Pancreas (tissue), 10 donors: ENCODE results near the gene GDPD4. TPM values are rescaled to one million over a fixed set of nuclear protein-coding genes. Genes with fewer than 3 reads are reported as not detected.

Experiments
- ATAC-seq, 4 donors: fragments of 200-7000 bp; cut with Tn5 transposase; one replicate each; pipeline versions ENCODE4 v1.8.0 to v1.9.1; 2020; ENCODE audit warnings: mild to moderate bottlenecking in 4 of 4, moderate library complexity in 4 of 4
- DNase-seq, 6 donors: peaks; one replicate each; pipeline ENCODE4 v3.0.0-alpha.2; 2020
- FAIRE-seq: peaks from 2 replicates; lab custom pipeline; 2012; peaks lifted over from hg19 to GRCh38; lab: Jason Lieb, UNC
- H3K27ac ChIP-seq, 4 donors: fragments of 200-600 bp; sonication (generic); 1 replicate in 3 of 4; 2 replicates in 1 of 4; pipeline versions ENCODE4 v1.5.0 to v1.8.0; 2020
- H3K27me3 ChIP-seq, 4 donors: fragments of 200-600 bp; one replicate each; pipeline ENCODE4 v1.8.0; 2021
- H3K36me3 ChIP-seq, 3 donors: fragments of 200-600 bp; sonication (generic) in 1 of 3; one replicate each; pipeline versions ENCODE4 v1.5.0 to v1.8.0; 2020 to 2021
- H3K4me1 ChIP-seq, 3 donors: fragments of 200-600 bp; one replicate each; pipeline ENCODE4 v1.8.0; 2021
- H3K4me3 ChIP-seq, 4 donors: fragments of 200-600 bp; sonication (generic) in 2 of 4; one replicate each; pipeline versions ENCODE4 v1.5.0 to v1.8.0; 2020 to 2021
- H3K9me3 ChIP-seq, 4 donors: fragments of 200-600 bp; one replicate each; pipeline ENCODE4 v1.8.0; 2021
- WGBS, 2 donors: extraction: QIAGEN DNeasy Blood & Tissue Kit; methylation state at CpG; one replicate each; pipeline ENCODE4 v1.1.7; 2013; 5-methylcytosine and 5-hydroxymethylcytosine counted together
- intact Hi-C, 3 donors: fragments of 100-400 bp; cut with DNase I; formaldehyde crosslinking; loops; one replicate each; pipeline versions ENCODE4 v1.11.1 to v1.14.2; 2022
- polyA plus RNA-seq, 2 donors: library from polyadenylated mRNA; stranded (reverse); fragments of 200-250 nt; gene quantifications; one replicate each; pipeline ENCODE4 v1.2.3, GENCODE V29; 2013
- total RNA-seq, 6 donors: library from RNA; stranded (reverse); fragmentation: NEBNext Ultra II Directional in 4 of 6; extraction: Animal tissue kit (Norgen Biotek cat#: 25700) in 4 of 6; gene quantifications; one replicate each; pipeline versions ENCODE4 v1.2.1 to v1.2.4, GENCODE V29; 2021 to 2023
- TF ChIP-seq, protein P1 (sequence below), 4 donors: fragments of 200-600 bp; sonication (generic) in 3 of 4; IDR thresholded peaks; one replicate each; pipeline versions ENCODE4 v1.5.0 to v1.8.0; 2021; ENCODE audit warnings: antibody characterized with exemption in 4 of 4
- donor health status: healthy with polysubstance abuse.
- donor health status: DM: no; HTN: no; CAD: no; lungs with moderate emphysema.
- donor health status: DM: no; HTN: no; CAD: no.
- donor health status: control.
- donor health status: control.
- donor health status: Bipolar disorder and iron deficiency.
- donor health status: DM: yes; HTN: yes; CAD: no.
- donor health status: DM: no; HTN: no; CAD: no.
- donor health status: DM: no; HTN: no; CAD: no.
- donor health status: DM: yes; HTN: yes; CAD: no.

GDPD4 gene
- total and polyA plus RNA-seq, 8 donors: not detected

DNA sequence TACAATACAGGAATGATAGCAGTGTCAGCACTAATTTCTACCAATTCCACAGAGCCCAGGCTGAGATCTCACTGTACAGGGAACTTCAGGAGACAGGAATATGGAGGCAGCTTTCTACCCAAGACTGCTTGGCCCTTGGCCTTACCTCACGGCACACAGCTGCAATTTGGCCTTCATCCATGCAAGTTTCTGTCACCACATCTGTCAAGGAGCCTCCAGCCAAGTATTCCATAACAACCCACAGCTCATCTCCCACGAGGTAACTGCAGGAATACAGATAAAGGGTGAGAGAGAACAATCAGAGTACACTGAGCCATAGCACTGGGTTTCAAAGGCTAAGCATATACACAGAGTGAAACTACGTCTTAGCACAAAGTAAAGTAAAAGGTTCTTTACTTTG is 39.0 kb upstream of the GDPD4 start:
- ATAC-seq (no peak), DNase-seq (no peak), FAIRE-seq (no peak)
- no peak overlapping the region for H3K27ac ChIP-seq
- peaks cover 0 to 17% (median 0%) of the 10 kb centered on the region in 3 donors for H3K36me3 ChIP-seq
- H3K9me3 ChIP-seq: no peaks in the 10 kb centered on the region
- H3K4me1 ChIP-seq: no peaks in the 10 kb centered on the region
- H3K27me3 ChIP-seq: no peaks in the 10 kb centered on the region
- H3K4me3 ChIP-seq: no peak overlapping the region
- 74 to 89% methylated on average over 3 of the region's 3 CpGs for WGBS, 2 donors
- intact Hi-C loops: no loop called here
- TF ChIP-seq, protein P1, sequence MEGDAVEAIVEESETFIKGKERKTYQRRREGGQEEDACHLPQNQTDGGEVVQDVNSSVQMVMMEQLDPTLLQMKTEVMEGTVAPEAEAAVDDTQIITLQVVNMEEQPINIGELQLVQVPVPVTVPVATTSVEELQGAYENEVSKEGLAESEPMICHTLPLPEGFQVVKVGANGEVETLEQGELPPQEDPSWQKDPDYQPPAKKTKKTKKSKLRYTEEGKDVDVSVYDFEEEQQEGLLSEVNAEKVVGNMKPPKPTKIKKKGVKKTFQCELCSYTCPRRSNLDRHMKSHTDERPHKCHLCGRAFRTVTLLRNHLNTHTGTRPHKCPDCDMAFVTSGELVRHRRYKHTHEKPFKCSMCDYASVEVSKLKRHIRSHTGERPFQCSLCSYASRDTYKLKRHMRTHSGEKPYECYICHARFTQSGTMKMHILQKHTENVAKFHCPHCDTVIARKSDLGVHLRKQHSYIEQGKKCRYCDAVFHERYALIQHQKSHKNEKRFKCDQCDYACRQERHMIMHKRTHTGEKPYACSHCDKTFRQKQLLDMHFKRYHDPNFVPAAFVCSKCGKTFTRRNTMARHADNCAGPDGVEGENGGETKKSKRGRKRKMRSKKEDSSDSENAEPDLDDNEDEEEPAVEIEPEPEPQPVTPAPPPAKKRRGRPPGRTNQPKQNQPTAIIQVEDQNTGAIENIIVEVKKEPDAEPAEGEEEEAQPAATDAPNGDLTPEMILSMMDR (IDR thresholded peaks at IDR 0.05): no peak

DNA sequence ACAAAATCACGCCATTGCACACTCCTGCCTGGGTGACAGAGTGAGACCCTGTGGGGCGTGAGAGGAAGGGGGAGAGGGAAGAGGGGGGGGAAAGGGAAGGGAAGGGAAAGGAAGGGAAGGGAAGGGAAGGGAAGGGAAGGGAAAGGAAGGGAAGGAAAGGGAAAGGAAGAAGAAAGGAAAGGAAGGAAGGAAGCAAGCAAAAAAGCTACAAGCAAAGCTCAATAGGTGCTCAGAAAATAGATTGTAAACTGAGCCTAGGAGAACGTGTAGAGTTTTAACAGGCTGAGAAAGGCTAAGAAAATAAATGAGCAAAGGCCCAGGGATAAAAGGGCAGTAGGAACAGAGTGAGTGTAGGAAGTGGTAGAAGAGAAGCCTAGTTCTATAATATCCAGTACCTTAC is 30.8 kb upstream of the GDPD4 start:
- no peak overlapping the region for H3K4me3 ChIP-seq
- H3K27ac ChIP-seq: no peak overlapping the region
- WGBS, 2 donors: 98 to 99% methylated on average over 2 to 3 of the region's 3 CpGs
- no peak for FAIRE-seq
- no peaks in the 10 kb centered on the region for H3K4me1 ChIP-seq
- peaks cover 0 to 12% (median 0%) of the 10 kb centered on the region in 3 donors for H3K36me3 ChIP-seq
- ATAC-seq: no peak
- TF ChIP-seq, protein P1 (IDR thresholded peaks at IDR 0.05): no peak
- H3K9me3 ChIP-seq: no peaks in the 10 kb centered on the region
- no peak for DNase-seq
- intact Hi-C loops: no loop called here
- H3K27me3 ChIP-seq: no peaks in the 10 kb centered on the region

DNA sequence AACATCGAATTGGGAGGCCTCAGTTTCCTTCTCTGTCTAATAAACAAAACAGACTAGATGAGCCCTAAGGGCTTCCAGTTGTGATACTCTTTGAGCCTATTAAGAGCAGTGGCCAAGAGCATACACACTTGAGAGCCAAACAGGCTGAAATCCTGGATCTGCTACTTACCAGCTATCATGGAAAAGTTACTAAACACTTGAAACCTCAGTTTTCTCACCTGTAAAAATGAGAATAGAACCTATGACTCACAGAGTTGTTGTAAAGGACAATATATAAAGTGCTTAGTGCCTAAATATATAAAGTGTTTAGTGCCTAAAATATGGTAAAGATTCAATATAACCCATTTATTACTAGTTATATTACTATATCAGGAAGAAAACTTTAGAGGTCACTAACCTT is 23.7 kb upstream of the GDPD4 start:
- TF ChIP-seq, protein P1 (IDR thresholded peaks at IDR 0.05): no peak
- FAIRE-seq: no peak

DNA sequence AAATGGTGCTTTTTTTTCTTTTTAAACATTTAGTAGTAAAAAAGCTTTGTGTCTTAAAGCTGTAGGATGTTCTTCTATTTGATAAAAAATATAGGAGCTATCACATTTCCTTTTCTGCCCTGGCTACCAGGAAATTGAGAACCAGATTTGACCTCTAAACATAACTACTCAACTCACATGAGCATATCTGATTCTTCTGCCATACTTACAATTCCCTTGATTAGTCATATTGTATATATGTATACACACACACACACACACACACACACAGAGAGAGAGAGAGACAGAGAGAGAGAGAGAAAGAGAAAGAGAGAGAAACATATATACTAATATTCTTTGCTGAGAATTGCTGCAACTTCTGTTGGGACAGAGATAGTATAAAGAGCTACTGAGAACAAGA is 23.0 kb upstream of the GDPD4 start:
- no peaks in the 10 kb centered on the region for H3K9me3 ChIP-seq
- no peak overlapping the region for H3K27ac ChIP-seq
- H3K36me3 ChIP-seq: peaks cover 0 to 5% (median 0%) of the 10 kb centered on the region in 3 donors
- intact Hi-C loops: no loop called here
- H3K4me3 ChIP-seq: no peak overlapping the region
- no peaks in the 10 kb centered on the region for H3K27me3 ChIP-seq
- DNase-seq (no peak), ATAC-seq (no peak), FAIRE-seq (no peak)
- TF ChIP-seq, protein P1 (IDR thresholded peaks at IDR 0.05): no peak
- H3K4me1 ChIP-seq: no peaks in the 10 kb centered on the region

More for the DNA sequence above, 23.7 kb upstream of the GDPD4 start:
- 69 to 78% methylated on average over 1 of the region's 1 CpG for WGBS, 2 donors
- no peak overlapping the region for H3K4me3 ChIP-seq
- no peaks in the 10 kb centered on the region for H3K27me3 ChIP-seq
- ATAC-seq (no peak), DNase-seq (no peak)
- no peaks in the 10 kb centered on the region for H3K9me3 ChIP-seq
- no peak overlapping the region for H3K27ac ChIP-seq
- H3K4me1 ChIP-seq: no peaks in the 10 kb centered on the region
- intact Hi-C loops: no loop called here
- peaks cover 0 to 5% (median 0%) of the 10 kb centered on the region in 3 donors for H3K36me3 ChIP-seq

DNA sequence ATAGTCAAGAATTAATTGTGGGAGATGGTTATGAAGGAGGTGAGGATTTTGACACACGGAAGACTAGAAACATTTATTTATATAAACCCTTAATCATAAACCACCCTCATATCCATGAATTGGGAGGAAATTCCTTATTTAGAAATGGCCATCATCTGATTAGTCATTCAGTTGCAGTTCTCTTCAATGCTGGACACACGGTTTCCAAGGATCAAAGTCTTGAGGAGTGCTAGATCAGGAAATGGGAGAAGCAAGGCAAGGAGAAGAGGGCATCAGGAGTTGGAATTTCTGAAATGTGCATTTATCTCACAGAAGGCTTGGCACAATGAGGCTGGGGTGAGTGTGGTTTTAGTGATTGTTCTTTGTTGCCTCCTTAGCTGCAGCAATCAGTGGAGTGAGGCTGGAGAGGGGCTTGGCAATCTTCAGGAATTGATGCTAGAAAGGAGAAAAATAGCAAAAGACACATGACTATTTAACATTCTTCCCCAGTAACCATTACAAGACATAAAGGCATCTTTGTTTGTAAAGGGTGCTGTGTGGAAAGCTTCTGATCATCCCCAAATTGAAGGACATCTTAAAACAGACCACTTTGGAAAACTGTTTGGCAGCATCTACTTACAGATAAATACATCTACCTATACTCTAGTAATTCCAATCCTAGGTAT is 21.6 kb upstream of the GDPD4 start:
- Histone ChIP-seq H3K4me3 (no peak overlapping the region), H3K36me3 (peaks cover 0 to 5% (median 0%) of the 10 kb centered on the region in 3 donors), H3K27ac (no peak overlapping the region), H3K27me3 (no peaks in the 10 kb centered on the region), H3K4me1 (no peaks in the 10 kb centered on the region), H3K9me3 (no peaks in the 10 kb centered on the region)
- DNase-seq (no peak), FAIRE-seq (no peak), ATAC-seq (peak in 3 of 4 donors; percentile 18 to 41 (median 19))
- intact Hi-C loops: no loop called here
- WGBS, 2 donors: 75 to 76% methylated on average over 2 of the region's 2 CpGs
- TF ChIP-seq, protein P1 (IDR thresholded peaks at IDR 0.05): no peak
